Measurements from ENCODE around the gene TNFRSF19.

DNA sequence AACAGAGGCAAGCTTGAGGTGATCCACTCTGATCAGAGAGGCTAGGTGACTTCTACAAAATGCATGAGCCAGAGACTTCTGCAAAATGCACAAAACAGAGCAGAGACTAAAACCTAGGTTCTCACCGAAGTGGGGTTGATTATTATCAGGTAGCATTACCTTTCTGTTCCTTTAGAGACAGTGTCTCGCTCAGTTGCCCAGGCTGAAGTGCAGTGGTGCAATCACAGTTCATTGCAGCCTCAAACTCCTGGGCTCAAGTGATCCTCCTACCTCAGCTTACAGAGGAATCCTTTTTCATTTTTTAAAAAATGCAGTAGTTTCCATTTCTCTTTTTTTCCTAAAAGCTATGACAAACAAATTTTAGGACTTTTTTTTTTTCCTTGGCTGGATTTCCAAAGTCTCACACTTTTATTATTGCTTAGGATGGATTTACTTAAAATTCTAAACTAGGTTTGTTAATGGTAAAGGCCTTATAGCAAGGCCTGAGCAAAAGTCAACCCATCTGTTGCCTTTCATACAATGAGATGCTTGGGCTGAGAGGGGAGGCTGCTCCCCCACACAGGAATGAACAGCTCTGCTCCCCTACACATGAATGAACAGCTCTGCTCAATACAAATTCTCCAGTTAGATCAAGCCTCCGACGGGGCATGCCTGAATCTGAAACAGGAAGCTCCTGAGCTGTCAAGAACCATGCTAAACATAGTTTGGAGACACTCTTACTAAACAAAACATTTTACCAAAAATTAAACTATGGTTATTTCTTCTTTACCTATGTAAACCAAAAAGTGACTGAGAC, 18.8 kb upstream of the TNFRSF19 start:
- TF ChIP-seq POLR2A (IDR thresholded peaks at IDR 0.05) (no peak), CTCF (IDR thresholded peaks at IDR 0.05) (no peak)
